NCI-H1105 (cell line): ENCODE data around the gene SORBS1.

Experiments
- DNase-seq: peaks from one replicate; lab custom pipeline; 2025; lab: John Stamatoyannopoulos, UW

Gene SORBS1

DNA sequence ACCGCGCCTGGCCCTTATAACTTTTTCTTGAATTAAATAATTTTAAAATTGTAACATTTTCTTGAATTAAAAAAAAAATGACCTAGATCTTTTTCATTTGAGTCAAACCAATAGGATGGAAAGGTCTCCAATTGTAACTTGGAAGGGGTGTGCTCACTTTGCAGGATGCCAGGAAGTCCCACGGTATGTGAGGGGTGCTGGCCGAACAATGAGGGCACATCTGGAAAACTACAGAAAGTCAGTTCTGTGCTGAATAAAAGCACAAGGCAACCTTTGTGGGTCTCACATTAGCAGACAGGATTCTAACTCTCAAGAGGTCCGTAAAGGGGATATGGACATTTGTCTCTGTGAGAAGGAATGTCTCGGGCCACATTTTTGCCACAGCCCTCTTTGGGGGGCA lies 217.6 kb downstream of the SORBS1 start:
- no peak for DNase-seq

DNA sequence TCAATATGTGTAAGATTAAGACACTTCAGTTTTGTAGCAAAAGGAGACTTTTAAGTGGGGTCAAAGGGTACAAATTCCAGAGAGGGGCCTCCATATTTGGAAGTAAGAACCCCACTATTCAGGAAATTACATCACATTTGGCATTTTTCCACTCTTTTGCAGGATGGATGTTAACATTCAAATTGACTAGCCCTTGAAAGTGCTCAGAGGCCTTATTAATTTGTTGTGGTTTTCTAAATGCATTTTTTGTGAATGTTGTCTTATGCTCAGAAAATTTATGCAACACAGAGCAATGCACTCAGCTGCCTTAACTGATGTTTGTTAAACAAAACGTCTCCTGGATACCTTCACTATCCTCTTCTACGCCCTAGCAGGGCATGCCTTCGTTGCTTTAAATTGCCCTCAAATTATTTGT lies 219.4 kb downstream of the SORBS1 start:
- DNase-seq, result no peak

- DNase-seq, result no peak
Observed at GRCh38 chr10:95339863-95340262, 221.3 kb downstream of the SORBS1 start.

DNA sequence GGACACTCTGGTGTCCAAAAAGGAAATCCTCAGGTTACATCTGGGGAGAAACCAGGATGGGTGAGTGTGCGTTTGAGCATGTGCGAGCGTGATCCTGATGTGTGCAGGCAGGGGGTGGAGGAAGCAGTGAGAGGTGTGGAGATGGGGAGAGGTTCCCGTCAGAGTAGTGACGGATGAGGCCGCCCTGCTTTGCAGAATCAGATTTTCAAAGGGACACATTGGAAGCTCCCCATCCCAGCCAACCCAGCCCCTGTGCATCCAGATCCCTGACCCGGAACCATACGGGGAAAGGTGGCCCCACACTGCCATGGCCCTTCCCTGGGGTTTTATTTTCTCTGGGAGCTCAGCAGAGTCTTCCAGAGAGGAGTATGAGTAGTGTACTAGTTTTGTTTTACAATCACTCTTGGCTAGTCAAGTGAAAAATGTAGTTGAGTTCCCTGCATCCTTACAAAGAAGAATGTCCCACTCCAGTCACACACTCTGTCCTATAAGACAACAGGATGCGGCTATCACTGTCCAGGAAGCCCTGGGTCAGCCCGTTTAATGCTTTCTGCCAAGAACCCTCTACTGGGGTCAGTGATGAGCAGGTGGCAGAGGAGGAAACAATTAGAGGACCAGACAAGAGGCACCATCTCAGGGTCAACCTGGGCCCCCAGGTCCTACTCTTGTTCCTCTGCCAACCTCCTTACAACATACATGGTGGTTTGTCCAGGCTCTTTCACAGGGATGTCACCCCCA lies 223.6 kb downstream of the SORBS1 start:
- DNase-seq, result no peak

- no peak for DNase-seq
Observed at GRCh38 chr10:95336702-95337101, 224.5 kb downstream of the SORBS1 start.

DNA sequence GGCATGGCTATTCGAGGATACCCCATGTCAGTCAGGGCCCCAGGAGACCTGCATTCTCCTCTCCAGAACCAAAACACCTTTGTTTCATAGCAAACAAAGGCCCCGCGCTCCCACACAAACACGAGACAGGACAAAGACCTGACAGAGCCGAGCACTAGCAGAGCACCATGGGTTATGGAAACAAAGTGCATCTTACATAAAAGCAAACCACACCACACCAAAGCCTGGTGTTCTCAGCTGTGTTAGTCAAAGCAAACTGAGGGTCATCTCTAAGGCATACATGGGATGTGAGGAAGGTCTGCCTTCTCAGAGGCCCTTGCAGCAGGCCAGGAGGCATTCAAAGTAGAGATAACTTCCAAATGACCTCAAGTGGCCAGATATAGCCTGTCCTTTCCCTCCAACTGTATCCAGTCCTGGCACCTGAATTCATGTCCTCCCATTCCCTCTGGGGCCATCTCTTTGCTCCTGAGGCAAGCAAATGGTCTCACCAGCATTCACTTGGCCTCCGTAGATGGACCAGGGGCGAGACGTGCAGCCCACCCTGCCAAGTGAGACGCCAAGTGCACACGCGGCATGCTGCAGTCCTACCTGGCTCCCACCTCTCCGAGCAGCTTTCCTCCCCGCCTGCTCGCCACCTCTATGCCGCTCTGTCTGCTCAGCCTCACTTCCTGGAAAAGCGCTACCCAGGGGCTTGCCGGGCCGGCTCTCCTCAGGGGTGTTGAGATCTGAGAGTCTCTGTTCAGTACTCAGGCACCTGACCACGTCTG lies 225.1 kb downstream of the SORBS1 start:
- DNase-seq, result no peak

GRCh38 chr10:95334805-95335144 lies 226.4 kb downstream of the SORBS1 start:
- DNase-seq, result no peak

- DNase-seq, result no peak
Observed at GRCh38 chr10:95333997-95334804, 227.0 kb downstream of the SORBS1 start.

- no peak for DNase-seq
Observed at GRCh38 chr10:95332666-95333249, 228.4 kb downstream of the SORBS1 start.

GRCh38 chr10:95331596-95332130 lies 229.5 kb downstream of the SORBS1 start:
- no peak for DNase-seq

DNA sequence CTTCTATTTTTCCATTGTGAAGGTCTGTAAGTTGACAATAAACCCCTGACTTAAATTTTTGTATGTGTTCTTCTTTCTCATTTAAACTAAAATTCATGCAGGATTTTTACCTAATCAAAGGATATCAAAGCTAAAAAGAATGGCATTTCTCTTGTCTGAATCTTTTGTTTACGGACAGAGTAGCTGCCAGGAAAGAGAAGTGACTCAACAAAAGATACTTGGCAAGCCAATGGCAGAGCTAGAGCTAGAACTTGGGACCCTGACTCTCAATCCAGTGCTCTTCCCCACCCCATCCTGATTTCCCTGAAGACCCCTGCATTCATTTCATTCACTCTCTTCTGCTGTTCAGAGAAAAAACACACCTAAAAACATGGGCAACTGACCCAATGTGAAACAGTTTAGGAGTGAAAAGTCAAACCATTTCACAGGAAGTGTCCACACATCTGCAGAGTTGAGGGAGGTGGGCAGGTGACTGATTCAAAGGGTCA lies 230.2 kb downstream of the SORBS1 start:
- no peak for DNase-seq

DNA sequence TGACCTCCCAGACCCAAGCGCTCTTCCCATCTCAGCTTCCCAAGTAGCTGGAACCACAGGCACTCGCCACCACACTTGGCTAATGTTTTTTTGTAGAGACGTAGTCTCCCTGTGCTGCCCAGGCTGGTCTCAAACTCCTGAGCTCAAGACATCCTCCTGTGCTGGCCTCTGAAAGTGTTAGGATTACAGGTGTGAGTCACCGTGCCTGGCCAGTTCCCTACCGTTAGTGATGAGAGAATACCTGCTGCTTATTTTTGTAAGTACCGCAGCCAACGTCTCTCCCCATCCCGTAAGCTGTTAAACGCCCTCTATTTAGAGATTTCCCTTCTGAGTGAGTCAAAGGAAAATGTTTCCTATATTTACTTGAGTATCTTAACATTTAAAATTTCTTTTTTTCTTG lies 231.9 kb downstream of the SORBS1 start:
- DNase-seq, result no peak

DNA sequence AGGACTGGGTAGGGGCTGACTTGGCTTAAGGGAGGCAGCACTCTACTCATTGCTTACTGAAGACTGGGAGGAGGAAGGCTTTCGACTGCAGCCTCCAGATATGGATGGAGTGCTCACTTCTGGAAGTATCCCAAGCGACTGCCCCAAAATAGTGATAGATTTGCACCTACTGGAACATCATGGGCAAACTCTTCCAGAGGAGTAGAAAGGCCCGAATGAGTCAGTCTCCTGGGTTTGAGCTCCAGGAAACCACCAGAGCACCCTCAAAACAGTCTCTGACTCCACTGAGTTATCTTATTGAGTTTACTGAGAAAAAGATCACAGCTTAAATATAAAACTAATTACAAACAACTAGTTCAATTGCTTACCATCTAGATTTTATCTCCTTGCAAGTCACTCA lies 233.2 kb downstream of the SORBS1 start:
- DNase-seq, result no peak

DNA sequence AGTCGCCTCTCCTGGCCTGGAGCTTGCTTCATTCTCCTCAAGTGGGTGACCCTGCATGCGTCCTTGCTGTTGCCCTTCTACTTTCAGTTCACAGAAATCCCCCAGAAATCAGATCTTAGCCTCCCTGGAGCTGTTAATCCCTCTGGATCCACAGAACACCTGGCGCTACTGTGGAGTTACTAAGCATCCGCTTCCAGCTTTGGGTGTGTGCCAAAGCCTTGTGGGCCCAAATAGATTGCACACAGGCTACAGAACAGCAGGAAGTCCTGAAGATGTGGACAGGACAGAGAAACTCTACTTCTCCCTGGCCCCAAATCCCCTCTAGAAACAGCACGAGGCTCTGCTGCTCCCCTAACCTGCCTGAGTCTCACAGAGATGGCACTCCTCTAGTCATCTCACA lies 233.8 kb downstream of the SORBS1 start:
- DNase-seq, result peak; percentile 64

GRCh38 chr10:95326396-95326795 lies 234.8 kb downstream of the SORBS1 start:
- no peak for DNase-seq

- no peak for DNase-seq
Observed at GRCh38 chr10:95325863-95326262, 235.3 kb downstream of the SORBS1 start.

- DNase-seq, result no peak
Observed at GRCh38 chr10:95324436-95325268, 236.5 kb downstream of the SORBS1 start.

GRCh38 chr10:95321554-95322301 lies 239.4 kb downstream of the SORBS1 start:
- no peak for DNase-seq

- DNase-seq, result no peak
Observed at GRCh38 chr10:95319239-95319638, 241.9 kb downstream of the SORBS1 start.

DNA sequence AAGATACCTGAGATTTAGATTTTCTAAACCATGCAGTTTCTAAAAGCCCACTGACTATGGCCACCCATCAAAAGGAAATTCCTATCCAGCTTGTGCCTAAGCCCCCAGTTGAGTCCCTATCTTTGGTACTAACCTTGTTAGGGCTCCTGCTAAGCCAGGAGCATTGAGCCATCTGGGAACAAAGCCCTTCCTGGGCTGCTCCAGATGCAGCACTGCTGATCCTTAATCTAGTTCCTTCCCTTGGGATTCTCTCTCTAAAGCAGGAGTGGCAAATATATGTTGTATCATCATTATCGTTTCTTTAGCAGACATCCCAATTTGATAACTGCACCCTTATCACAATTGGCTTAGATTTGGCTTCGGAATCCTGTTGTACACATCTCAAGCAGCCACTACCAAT lies 245.7 kb downstream of the SORBS1 start:
- DNase-seq, result no peak
